GM23338 (cell line): ENCODE data around the gene ZNF385C. TPM values are rescaled to one million over a fixed set of nuclear protein-coding genes. Genes with fewer than 3 reads are reported as not detected.
"Not testable (repeated sequence)": the region's sequence is repeated elsewhere in the genome, so short reads cannot be mapped to it uniquely, and the experiment has no call there.

Source experiments
- ATAC-seq: fragments of 200-7000 bp; cut with Tn5 transposase; 3 replicates; pipeline ENCODE4 v1.9.1; 2020
- DNase-seq: peaks from one replicate; pipeline ENCODE4 v3.0.0-alpha.2; 2015; ENCODE audit warnings: low spot score
- H2AFZ ChIP-seq: fragments of 200-600 bp; sonication (generic); 2 replicates; pipeline ENCODE4 v1.8.0; 2016; ENCODE audit warnings: antibody characterized with exemption, mild to moderate bottlenecking, moderate library complexity
- H3F3A ChIP-seq: fragments of 200-600 bp; sonication (generic); replicated peaks from 2 replicates; pipeline ENCODE4 v1.8.0; 2017; ENCODE audit warnings: antibody characterized with exemption, mixed run types, low read depth
- H3K27ac ChIP-seq: fragments of 200-600 bp; sonication (generic); 2 replicates; pipeline ENCODE4 v1.6.1; 2016; ENCODE audit warnings: low read depth
- H3K27me3 ChIP-seq: fragments of 200-600 bp; sonication (generic); 2 replicates; pipeline ENCODE4 v1.8.0; 2016; ENCODE audit warnings: mild to moderate bottlenecking, mixed run types, moderate library complexity; ENCODE audit not compliant: insufficient read depth
- H3K36me3 ChIP-seq: fragments of 200-600 bp; sonication (generic); 2 replicates; pipeline ENCODE4 v1.8.0; 2016; ENCODE audit warnings: mild to moderate bottlenecking; ENCODE audit not compliant: insufficient read depth
- H3K4me1 ChIP-seq: fragments of 200-600 bp; sonication (generic); 2 replicates; pipeline ENCODE4 v1.8.0; 2016; ENCODE audit warnings: mild to moderate bottlenecking, moderate library complexity; ENCODE audit not compliant: insufficient read depth
- H3K4me2 ChIP-seq: fragments of 200-600 bp; sonication (generic); 2 replicates; pipeline ENCODE4 v1.7.1; 2017; ENCODE audit warnings: mixed run types
- H3K4me3 ChIP-seq: fragments of 200-600 bp; sonication (generic); 2 replicates; pipeline ENCODE4 v1.6.1; 2016; ENCODE audit warnings: mixed run types
- H3K79me2 ChIP-seq: fragments of 200-600 bp; sonication (generic); replicated peaks from 2 replicates; pipeline ENCODE4 v1.8.0; 2017; ENCODE audit warnings: mild to moderate bottlenecking; ENCODE audit not compliant: insufficient read depth
- H3K9me2 ChIP-seq: fragments of 200-600 bp; sonication (generic); 2 replicates; pipeline ENCODE4 v1.8.0; 2017; ENCODE audit not compliant: insufficient read depth
- H4K20me1 ChIP-seq: fragments of 200-600 bp; sonication (generic); replicated peaks from 2 replicates; pipeline ENCODE4 v1.8.0; 2017; ENCODE audit warnings: mild to moderate bottlenecking; ENCODE audit not compliant: insufficient read depth
- H3K27ac Mint-ChIP-seq: 2 replicates; pipeline ENCODE4 v1.8.0; 2020; ENCODE audit warnings: inconsistent platforms, mild to moderate bottlenecking, moderate library complexity, mixed read lengths
- H3K27me3 Mint-ChIP-seq: 3 replicates; pipeline ENCODE4 v1.8.0; 2022; ENCODE audit warnings: low read depth, mild to moderate bottlenecking, moderate library complexity, mixed read lengths, inconsistent platforms; ENCODE audit not compliant: insufficient read depth, poor library complexity
- H3K36me3 Mint-ChIP-seq: 3 replicates; pipeline ENCODE4 v1.8.0; 2021; ENCODE audit warnings: low read depth, mild to moderate bottlenecking, inconsistent platforms, moderate library complexity, mixed read lengths
- H3K4me1 Mint-ChIP-seq: 3 replicates; pipeline ENCODE4 v1.8.0; 2020; ENCODE audit warnings: mild to moderate bottlenecking, inconsistent platforms, mixed read lengths
- H3K4me3 Mint-ChIP-seq: 3 replicates; pipeline ENCODE4 v1.8.0; 2021; ENCODE audit warnings: moderate library complexity, mild to moderate bottlenecking, inconsistent platforms, mixed read lengths
- H3K9me3 Mint-ChIP-seq: 3 replicates; pipeline ENCODE4 v1.8.0; 2020; ENCODE audit warnings: moderate library complexity, mild to moderate bottlenecking, inconsistent platforms, mixed read lengths
- CREB1 ChIP-seq: fragments of 250-450 bp; sonication (Bioruptor Pico); IDR thresholded peaks from 2 replicates; pipeline ENCODE4 v1.5.0; 2020; ENCODE audit warnings: low read depth, mild to moderate bottlenecking, moderate library complexity
- CTCF ChIP-seq, 2 experiments: fragments of 200-600 bp in 1 of 2; sonication (generic) in 1 of 2; conservative IDR thresholded peaks; 2 replicates each; pipeline versions ENCODE4 v1.5.1 to v1.6.1; 2016 to 2017; ENCODE audit warnings: antibody characterized with exemption in 2 of 2, low read depth in 2 of 2, mild to moderate bottlenecking in 2 of 2, moderate library complexity in 1 of 2
- ETS1 ChIP-seq: IDR thresholded peaks from 2 replicates; pipeline ENCODE4 v1.6.1; 2016; ENCODE audit warnings: antibody characterized with exemption
- EZH2phosphoT487 ChIP-seq: fragments of 200-600 bp; sonication (generic); IDR thresholded peaks from one replicate; pipeline ENCODE4 v1.8.1; 2018; ENCODE audit warnings: antibody characterized with exemption; ENCODE audit not compliant: unreplicated experiment
- JUNB ChIP-seq: IDR thresholded peaks from one replicate; pipeline ENCODE4 v1.6.1; 2016; ENCODE audit warnings: antibody characterized with exemption; ENCODE audit not compliant: unreplicated experiment
- NANOG ChIP-seq: IDR thresholded peaks from 2 replicates; pipeline ENCODE4 v1.6.1; 2016; ENCODE audit warnings: antibody characterized with exemption, borderline replicate concordance
- polyA plus RNA-seq: library from polyadenylated mRNA; unstranded; fragments of >200 nt; fragmentation: Nextera tagmentation; extraction: Ambion mirVana; gene quantifications from 2 replicates; pipeline ENCODE4 v1.2.1, GENCODE V29; 2016
- total RNA-seq: library from RNA; depleted of rRNA; stranded (reverse); fragments of >200 nt; shearing (Covaris generic); gene quantifications from 2 replicates; pipeline ENCODE4 v1.2.3, GENCODE V29; 2014
- TF ChIP-seq, protein P1 (sequence below): fragments of 250-450 bp; sonication (Bioruptor Pico); IDR thresholded peaks from 2 replicates; pipeline ENCODE4 v1.5.0; 2020; ENCODE audit warnings: mild to moderate bottlenecking, moderate library complexity

Gene ZNF385C
- total and polyA plus RNA-seq, 2 experiments from 2014 or later, result 1.9 to 3.1 TPM

GRCh38 chr17:42146911-42147607 is 48.8 kb upstream of the ZNF385C start:
- Histone ChIP-seq H3K4me1 (no peaks in the 10 kb centered on the region), H2AFZ (no peak overlapping the region), H3K27ac (no peak overlapping the region), H3K4me2 (no peak overlapping the region), H3K27me3 (no peaks in the 10 kb centered on the region), H3K9me2 (no peaks in the 10 kb centered on the region), H3K4me3 (no peak overlapping the region), H3K36me3 (no peaks in the 10 kb centered on the region), H3F3A (no peaks in the 10 kb centered on the region), H4K20me1 (peaks cover 29% of the 10 kb centered on the region), H3K79me2 (peaks cover 87% of the 10 kb centered on the region)
- Mint-ChIP-seq H3K4me1 (no peaks in the 10 kb centered on the region; the same call in 2 of the 3 replicates), H3K4me3 (no peak overlapping the region), H3K27ac (no peak overlapping the region), H3K27me3 (no peaks in the 10 kb centered on the region), H3K9me3 (no peaks in the 10 kb centered on the region), H3K36me3 (peaks cover 13% of the 10 kb centered on the region; the same call in 2 of the 3 replicates)
- ATAC-seq (no peak), DNase-seq (no peak)
- TF ChIP-seq ETS1 (no peak), CREB1 (CRISPR knock-in tag) (no peak), EZH2phosphoT487 (no peak), NANOG (no peak), CTCF (conservative IDR thresholded peaks at IDR 0.05; ENCODE audit: low read depth in 2 of 2) (no peak), JUNB (no peak)
- TF ChIP-seq, protein P1, sequence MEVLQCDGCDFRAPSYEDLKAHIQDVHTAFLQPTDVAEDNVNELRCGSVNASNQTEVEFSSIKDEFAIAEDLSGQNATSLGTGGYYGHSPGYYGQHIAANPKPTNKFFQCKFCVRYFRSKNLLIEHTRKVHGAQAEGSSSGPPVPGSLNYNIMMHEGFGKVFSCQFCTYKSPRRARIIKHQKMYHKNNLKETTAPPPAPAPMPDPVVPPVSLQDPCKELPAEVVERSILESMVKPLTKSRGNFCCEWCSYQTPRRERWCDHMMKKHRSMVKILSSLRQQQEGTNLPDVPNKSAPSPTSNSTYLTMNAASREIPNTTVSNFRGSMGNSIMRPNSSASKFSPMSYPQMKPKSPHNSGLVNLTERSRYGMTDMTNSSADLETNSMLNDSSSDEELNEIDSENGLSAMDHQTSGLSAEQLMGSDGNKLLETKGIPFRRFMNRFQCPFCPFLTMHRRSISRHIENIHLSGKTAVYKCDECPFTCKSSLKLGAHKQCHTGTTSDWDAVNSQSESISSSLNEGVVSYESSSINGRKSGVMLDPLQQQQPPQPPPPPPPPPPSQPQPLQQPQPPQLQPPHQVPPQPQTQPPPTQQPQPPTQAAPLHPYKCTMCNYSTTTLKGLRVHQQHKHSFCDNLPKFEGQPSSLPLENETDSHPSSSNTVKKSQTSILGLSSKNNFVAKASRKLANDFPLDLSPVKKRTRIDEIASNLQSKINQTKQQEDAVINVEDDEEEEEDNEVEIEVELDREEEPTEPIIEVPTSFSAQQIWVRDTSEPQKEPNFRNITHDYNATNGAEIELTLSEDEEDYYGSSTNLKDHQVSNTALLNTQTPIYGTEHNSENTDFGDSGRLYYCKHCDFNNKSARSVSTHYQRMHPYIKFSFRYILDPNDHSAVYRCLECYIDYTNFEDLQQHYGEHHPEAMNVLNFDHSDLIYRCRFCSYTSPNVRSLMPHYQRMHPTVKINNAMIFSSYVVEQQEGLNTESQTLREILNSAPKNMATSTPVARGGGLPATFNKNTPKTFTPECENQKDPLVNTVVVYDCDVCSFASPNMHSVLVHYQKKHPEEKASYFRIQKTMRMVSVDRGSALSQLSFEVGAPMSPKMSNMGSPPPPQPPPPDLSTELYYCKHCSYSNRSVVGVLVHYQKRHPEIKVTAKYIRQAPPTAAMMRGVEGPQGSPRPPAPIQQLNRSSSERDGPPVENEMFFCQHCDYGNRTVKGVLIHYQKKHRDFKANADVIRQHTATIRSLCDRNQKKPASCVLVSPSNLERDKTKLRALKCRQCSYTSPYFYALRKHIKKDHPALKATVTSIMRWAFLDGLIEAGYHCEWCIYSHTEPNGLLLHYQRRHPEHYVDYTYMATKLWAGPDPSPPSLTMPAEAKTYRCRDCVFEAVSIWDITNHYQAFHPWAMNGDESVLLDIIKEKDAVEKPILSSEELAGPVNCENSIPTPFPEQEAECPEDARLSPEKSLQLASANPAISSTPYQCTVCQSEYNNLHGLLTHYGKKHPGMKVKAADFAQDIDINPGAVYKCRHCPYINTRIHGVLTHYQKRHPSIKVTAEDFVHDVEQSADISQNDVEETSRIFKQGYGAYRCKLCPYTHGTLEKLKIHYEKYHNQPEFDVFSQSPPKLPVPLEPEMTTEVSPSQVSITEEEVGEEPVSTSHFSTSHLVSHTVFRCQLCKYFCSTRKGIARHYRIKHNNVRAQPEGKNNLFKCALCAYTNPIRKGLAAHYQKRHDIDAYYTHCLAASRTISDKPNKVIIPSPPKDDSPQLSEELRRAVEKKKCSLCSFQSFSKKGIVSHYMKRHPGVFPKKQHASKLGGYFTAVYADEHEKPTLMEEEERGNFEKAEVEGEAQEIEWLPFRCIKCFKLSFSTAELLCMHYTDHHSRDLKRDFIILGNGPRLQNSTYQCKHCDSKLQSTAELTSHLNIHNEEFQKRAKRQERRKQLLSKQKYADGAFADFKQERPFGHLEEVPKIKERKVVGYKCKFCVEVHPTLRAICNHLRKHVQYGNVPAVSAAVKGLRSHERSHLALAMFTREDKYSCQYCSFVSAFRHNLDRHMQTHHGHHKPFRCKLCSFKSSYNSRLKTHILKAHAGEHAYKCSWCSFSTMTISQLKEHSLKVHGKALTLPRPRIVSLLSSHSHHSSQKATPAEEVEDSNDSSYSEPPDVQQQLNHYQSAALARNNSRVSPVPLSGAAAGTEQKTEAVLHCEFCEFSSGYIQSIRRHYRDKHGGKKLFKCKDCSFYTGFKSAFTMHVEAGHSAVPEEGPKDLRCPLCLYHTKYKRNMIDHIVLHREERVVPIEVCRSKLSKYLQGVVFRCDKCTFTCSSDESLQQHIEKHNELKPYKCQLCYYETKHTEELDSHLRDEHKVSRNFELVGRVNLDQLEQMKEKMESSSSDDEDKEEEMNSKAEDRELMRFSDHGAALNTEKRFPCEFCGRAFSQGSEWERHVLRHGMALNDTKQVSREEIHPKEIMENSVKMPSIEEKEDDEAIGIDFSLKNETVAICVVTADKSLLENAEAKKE (CRISPR knock-in tag), result no peak

GRCh38 chr17:42143138-42143537 is 44.9 kb upstream of the ZNF385C start:
- H3K27me3 ChIP-seq, H3K4me3 Mint-ChIP-seq, H3K27ac ChIP-seq, H3K27me3 Mint-ChIP-seq, H3K4me1 Mint-ChIP-seq, H3F3A ChIP-seq, H3K4me3 ChIP-seq, H3K9me2 ChIP-seq, H3K36me3 ChIP-seq, H3K4me1 ChIP-seq, H2AFZ ChIP-seq, H3K4me2 ChIP-seq, ATAC-seq, DNase-seq, H3K9me3 Mint-ChIP-seq, H3K27ac Mint-ChIP-seq: not testable (repeated sequence)
- peaks cover 20% of the 10 kb centered on the region for H4K20me1 ChIP-seq
- H3K79me2 ChIP-seq, result peaks cover 86% of the 10 kb centered on the region
- peaks cover 15% of the 10 kb centered on the region; the same call in 2 of the 3 replicates for H3K36me3 Mint-ChIP-seq
